ENCODE data around the gene CYGB. TPM values are rescaled to one million over a fixed set of nuclear protein-coding genes. Genes with fewer than 3 reads are reported as not detected.
"Not testable (repeated sequence)": the region's sequence is repeated elsewhere in the genome, so short reads cannot be mapped to it uniquely, and the experiment has no call there.

Gene CYGB
- total RNA-seq, 6 experiments from 2014 or later, result 0.26 to 0.66 (median 0.33) TPM

GRCh38 chr17:76536511-76537287 is 810 bp downstream of the CYGB start:
- H3K4me1 Mint-ChIP-seq (ENCODE audit: low read depth), result peaks cover 19% of the 10 kb centered on the region
- H3K9me3 Mint-ChIP-seq, result no peaks in the 10 kb centered on the region
- H3K36me3 Mint-ChIP-seq (ENCODE audit: low read depth), result no peaks in the 10 kb centered on the region
- no peak overlapping the region for H3K4me3 Mint-ChIP-seq
- TF ChIP-seq CTCF (IDR thresholded peaks at IDR 0.05), result no peak
- no peak for DNase-seq
- no peak overlapping the region for H3K27ac Mint-ChIP-seq
- peaks cover 24% of the 10 kb centered on the region for H3K27me3 Mint-ChIP-seq (ENCODE audit: insufficient read depth)

- H3K9me3 Mint-ChIP-seq, result no peaks in the 10 kb centered on the region
- no peaks in the 10 kb centered on the region for H3K36me3 Mint-ChIP-seq (ENCODE audit: low read depth)
- peaks cover 24% of the 10 kb centered on the region for H3K27me3 Mint-ChIP-seq (ENCODE audit: insufficient read depth)
- no peak for TF ChIP-seq CTCF (IDR thresholded peaks at IDR 0.05)
- H3K27ac Mint-ChIP-seq, result no peak overlapping the region
- peaks cover 18% of the 10 kb centered on the region for H3K4me1 Mint-ChIP-seq (ENCODE audit: low read depth)
- DNase-seq, result no peak
- no peak overlapping the region for H3K4me3 Mint-ChIP-seq
Observed at GRCh38 chr17:76535788-76536510, 1.6 kb downstream of the CYGB start.

GRCh38 chr17:76534831-76535732 is 2.4 kb downstream of the CYGB start:
- H3K36me3 Mint-ChIP-seq (ENCODE audit: low read depth), result no peaks in the 10 kb centered on the region
- no peak overlapping the region for H3K27ac Mint-ChIP-seq
- no peaks in the 10 kb centered on the region for H3K9me3 Mint-ChIP-seq
- peaks cover 22% of the 10 kb centered on the region for H3K27me3 Mint-ChIP-seq (ENCODE audit: insufficient read depth)
- no peak for DNase-seq
- no peak for TF ChIP-seq CTCF (IDR thresholded peaks at IDR 0.05)
- H3K4me1 Mint-ChIP-seq (ENCODE audit: low read depth), result peaks cover 15% of the 10 kb centered on the region
- H3K4me3 Mint-ChIP-seq, result no peak overlapping the region

GRCh38 chr17:76533640-76534359 is 3.7 kb downstream of the CYGB start:
- H3K9me3 Mint-ChIP-seq; H3K27ac Mint-ChIP-seq; H3K36me3 Mint-ChIP-seq (ENCODE audit: low read depth); DNase-seq; H3K4me3 Mint-ChIP-seq: not testable (repeated sequence)
- Mint-ChIP-seq H3K4me1 (ENCODE audit: low read depth) (peaks cover 27% of the 10 kb centered on the region), H3K27me3 (ENCODE audit: insufficient read depth) (peaks cover 14% of the 10 kb centered on the region)

GRCh38 chr17:76532072-76532651 is 5.3 kb downstream of the CYGB start:
- Mint-ChIP-seq H3K36me3 (ENCODE audit: low read depth) (no peaks in the 10 kb centered on the region), H3K4me3 (no peak overlapping the region), H3K27ac (peak overlapping the region; percentile 67), H3K9me3 (no peaks in the 10 kb centered on the region), H3K4me1 (ENCODE audit: low read depth) (peaks cover 37% of the 10 kb centered on the region), H3K27me3 (ENCODE audit: insufficient read depth) (peaks cover 9% of the 10 kb centered on the region)
- DNase-seq, result no peak
- no peak for TF ChIP-seq CTCF (IDR thresholded peaks at IDR 0.05)

Measured in HFFc6 (cell line).